ENCODE data around the gene MSANTD2.

DNA sequence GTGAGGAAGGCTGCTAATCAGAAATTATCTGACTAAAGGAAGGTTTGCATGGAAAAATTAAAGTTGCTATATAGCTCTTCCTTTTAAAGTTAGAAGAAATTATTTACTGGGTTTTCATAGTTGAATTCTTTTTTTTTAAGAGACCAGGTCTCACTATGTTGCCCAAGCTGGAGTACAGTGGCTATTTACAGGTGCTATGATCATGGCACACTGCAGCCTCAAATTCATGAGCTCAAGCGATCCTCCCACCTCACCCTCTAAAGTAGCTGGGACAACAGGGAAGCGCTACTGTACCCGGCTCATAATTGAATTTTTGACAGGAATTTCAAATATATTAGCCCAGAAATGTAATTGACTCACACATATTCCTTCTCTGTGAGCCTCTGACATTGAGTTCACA lies 3.9 kb downstream of the MSANTD2 start:
- TF ChIP-seq CTCF (IDR thresholded peaks at IDR 0.05) (no peak), POLR2A (IDR thresholded peaks at IDR 0.05) (no peak)
